HG02678 (cell line): ENCODE measurements around the gene LRRC8B.
"Not testable (repeated sequence)": the region's sequence is repeated elsewhere in the genome, so short reads cannot be mapped to it uniquely, and the experiment has no call there.

Source experiments
- ATAC-seq: cut with Tn5 transposase; IDR thresholded peaks from one replicate; pipeline ENCODE4 v1.9.1; 2021; ENCODE audit warnings: mild to moderate bottlenecking, moderate library complexity; ENCODE audit not compliant: unreplicated experiment

Gene LRRC8B

GRCh38 chr1:89578946-89579684, 54.5 kb downstream of the LRRC8B start:
- no peak for ATAC-seq

GRCh38 chr1:89580036-89580435, 55.4 kb downstream of the LRRC8B start:
- no peak for ATAC-seq

GRCh38 chr1:89581859-89582258, 57.2 kb downstream of the LRRC8B start:
- ATAC-seq = no peak

GRCh38 chr1:89582571-89582970, 57.9 kb downstream of the LRRC8B start:
- ATAC-seq = no peak

GRCh38 chr1:89584211-89584610, 59.6 kb downstream of the LRRC8B start:
- ATAC-seq = no peak

- ATAC-seq = no peak
Measured at GRCh38 chr1:89584781-89585180, 60.2 kb downstream of the LRRC8B start.

GRCh38 chr1:89587729-89588161, 63.1 kb downstream of the LRRC8B start:
- no peak for ATAC-seq

GRCh38 chr1:89588480-89588879, 63.9 kb downstream of the LRRC8B start:
- no peak for ATAC-seq

- ATAC-seq = no peak
Measured at GRCh38 chr1:89589515-89589914, 64.9 kb downstream of the LRRC8B start.

GRCh38 chr1:89590341-89591080, 65.9 kb downstream of the LRRC8B start:
- ATAC-seq = no peak

GRCh38 chr1:89592861-89593302, 68.3 kb downstream of the LRRC8B start:
- not testable (repeated sequence) for ATAC-seq

- ATAC-seq = no peak
Measured at GRCh38 chr1:89594096-89594740, 69.6 kb downstream of the LRRC8B start.

- ATAC-seq = no peak
Measured at GRCh38 chr1:89596698-89597097, 72.1 kb downstream of the LRRC8B start.

GRCh38 chr1:89598450-89599331, 74.1 kb downstream of the LRRC8B start:
- no peak for ATAC-seq

- no peak for ATAC-seq
Measured at GRCh38 chr1:89599332-89599630, 74.7 kb downstream of the LRRC8B start.

- ATAC-seq = no peak
Measured at GRCh38 chr1:89600451-89601224, 76.0 kb downstream of the LRRC8B start.

- ATAC-seq = no peak
Measured at GRCh38 chr1:89602871-89603404, 78.3 kb downstream of the LRRC8B start.

GRCh38 chr1:89603651-89604413, 79.2 kb downstream of the LRRC8B start:
- ATAC-seq = no peak

GRCh38 chr1:89604414-89604735, 79.7 kb downstream of the LRRC8B start:
- ATAC-seq = no peak
